Measurements from ENCODE around the gene NYNRIN.

DNA sequence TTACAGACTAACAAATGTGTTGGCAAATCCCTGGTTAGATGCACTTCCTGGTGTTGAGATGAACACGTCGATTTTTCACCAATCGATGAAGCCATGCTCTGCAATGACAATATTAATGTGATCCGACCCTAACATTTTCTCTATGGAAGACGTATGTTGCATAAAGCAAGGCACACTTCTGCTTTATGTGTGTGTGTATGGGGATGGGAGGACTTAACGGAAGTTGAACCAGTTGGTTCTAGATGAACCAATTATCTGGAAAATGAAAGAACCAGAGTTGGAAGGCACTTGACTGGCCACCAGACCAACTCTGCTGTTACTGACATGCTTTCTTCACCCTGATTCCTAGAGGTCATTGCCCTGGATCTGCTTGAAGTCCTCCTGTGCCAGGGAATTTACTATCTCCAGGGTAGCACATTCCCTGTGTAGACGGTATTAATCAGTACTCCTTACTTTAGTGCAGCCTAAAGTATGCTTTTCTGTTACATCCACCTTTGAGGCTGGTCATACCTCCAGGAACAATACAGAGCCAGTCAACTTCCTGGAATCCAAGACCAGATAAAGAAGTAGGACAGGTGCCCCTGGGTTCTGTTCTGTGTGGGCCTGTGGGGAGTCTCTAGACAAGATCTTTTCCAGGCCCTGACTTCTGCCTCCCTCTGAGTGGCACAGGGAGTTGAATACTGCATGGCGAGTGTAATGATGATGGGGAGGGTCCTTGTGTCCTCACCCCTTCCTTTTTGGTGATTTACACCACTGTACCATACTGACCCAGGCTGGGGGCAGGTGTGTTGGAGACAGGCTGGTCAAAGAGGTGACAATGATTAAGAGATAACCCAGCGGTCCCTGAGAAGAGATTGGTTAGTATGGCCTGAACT, 39.7 kb downstream of the NYNRIN start:
- TF ChIP-seq, protein P1, sequence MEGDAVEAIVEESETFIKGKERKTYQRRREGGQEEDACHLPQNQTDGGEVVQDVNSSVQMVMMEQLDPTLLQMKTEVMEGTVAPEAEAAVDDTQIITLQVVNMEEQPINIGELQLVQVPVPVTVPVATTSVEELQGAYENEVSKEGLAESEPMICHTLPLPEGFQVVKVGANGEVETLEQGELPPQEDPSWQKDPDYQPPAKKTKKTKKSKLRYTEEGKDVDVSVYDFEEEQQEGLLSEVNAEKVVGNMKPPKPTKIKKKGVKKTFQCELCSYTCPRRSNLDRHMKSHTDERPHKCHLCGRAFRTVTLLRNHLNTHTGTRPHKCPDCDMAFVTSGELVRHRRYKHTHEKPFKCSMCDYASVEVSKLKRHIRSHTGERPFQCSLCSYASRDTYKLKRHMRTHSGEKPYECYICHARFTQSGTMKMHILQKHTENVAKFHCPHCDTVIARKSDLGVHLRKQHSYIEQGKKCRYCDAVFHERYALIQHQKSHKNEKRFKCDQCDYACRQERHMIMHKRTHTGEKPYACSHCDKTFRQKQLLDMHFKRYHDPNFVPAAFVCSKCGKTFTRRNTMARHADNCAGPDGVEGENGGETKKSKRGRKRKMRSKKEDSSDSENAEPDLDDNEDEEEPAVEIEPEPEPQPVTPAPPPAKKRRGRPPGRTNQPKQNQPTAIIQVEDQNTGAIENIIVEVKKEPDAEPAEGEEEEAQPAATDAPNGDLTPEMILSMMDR (IDR thresholded peaks at IDR 0.05) = no peak
- TF ChIP-seq EZH2 (IDR thresholded peaks at IDR 0.05) (no peak), EZH2phosphoT487 (IDR thresholded peaks at IDR 0.05) (no peak)
